Hematopoietic multipotent progenitor cell treated with erythropoietin and hydrocortisone succinate and interleukin-3 and kit ligand, for 17 days (in vitro differentiated cells): Measurements from ENCODE around the gene CCAR1.
"Not testable (repeated sequence)": the region's sequence is repeated elsewhere in the genome, so short reads cannot be mapped to it uniquely, and the experiment has no call there.

Experiments
- DNase-seq: peaks from one replicate; pipeline ENCODE4 v3.0.0-alpha.2; 2015; ENCODE audit warnings: low spot score

CCAR1 gene

GRCh38 chr10:68828833-68829232, 107.8 kb downstream of the CCAR1 start:
- DNase-seq, result no peak

DNA sequence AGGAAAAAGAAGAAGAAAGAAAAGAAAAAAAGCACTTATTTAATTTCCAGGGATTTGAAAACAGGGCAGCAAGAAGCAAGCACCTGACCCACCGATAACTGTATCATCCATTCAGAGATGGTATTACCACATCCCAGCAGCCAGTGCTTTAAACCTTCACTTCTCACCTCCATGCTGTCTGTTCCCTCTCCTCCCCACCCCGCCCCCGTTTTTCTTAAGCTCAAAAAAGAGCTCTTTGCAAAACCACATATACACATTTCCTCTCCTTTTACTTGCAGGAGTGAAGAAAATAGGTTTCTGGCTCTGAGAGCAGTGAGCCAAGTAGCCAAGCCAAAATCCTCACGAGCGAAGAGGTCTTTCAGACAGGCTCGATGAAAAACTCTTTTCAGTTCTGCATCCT, 108.5 kb downstream of the CCAR1 start:
- DNase-seq, result no peak

- no peak for DNase-seq
Measured at GRCh38 chr10:68829952-68830351, 108.9 kb downstream of the CCAR1 start.

DNA sequence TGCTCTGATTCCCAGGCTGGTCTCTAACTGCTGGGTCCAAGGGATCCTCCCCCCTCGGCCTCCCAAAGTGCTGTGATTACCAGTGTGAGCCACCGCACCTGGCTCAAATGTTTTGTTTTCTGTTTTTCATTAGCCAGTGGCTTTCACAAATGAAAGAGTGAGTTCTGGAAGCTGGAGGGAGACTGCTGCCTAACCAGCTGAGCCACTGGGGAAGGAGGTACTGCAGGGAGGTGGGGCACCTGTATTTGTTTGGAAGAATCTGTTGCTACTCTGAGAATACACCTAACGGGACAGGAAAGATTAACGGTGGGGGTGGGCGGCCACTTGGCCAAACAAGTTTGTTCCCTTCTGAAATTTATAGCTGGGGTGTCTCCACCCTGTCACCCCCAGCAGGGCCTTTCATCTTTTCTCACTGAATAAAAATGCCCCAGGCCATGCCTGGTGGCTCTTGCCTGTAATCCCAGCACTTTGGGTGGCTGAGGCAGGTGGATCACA, 111.0 kb downstream of the CCAR1 start:
- DNase-seq, result no peak

DNA sequence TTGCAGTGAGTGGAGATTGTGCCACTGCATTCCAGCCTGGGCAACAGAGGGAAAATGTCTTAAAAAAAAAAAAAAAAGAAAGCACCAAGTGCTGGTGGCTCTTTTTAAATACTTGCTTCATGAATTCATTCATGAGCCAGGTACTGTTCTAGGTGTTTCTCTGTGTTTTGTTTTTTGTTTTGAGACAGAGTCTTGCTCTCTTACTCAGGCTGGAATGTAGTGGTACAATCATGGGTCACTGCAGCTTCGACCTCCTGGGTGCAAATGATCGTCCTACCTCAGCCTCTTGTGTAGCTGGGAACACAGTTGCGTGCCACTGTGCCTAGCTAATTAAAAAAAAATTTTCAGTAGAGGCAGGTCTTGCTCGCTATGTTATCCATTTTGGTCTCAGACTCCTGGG, 111.6 kb downstream of the CCAR1 start:
- DNase-seq, result no peak

DNA sequence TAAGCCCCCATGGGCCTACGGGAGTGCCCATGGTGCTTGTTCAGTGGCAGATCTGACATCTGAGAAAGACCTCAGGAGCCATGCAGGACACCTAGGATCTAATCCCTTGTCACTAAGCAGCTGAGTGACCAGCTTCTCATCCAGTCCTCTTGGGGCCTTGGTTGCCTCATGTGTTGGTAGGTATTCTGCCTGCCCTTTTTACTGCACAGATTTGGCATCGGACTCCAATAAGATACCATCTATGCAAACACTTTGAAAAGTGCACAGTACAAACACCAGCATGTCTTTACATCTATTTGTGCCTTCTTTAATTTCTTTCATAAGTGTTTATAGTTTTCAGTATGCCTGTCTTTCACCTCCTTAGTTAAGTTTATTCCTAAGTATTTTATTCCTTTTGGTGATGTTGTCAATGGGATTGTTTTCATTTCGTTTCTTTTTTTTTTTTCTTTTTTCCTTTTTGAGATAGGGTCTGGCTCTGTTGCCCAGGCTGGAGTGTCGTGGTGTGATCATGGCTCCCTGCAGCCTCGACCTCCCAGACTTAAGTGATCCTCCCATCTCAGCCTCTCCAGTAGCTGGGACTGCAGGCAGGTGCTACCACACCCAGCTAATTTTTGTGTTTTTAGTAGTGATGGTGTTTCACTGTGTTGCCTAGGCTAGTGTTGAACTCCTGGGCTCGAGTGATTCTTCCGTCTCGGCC, 116.7 kb downstream of the CCAR1 start:
- no peak for DNase-seq

DNA sequence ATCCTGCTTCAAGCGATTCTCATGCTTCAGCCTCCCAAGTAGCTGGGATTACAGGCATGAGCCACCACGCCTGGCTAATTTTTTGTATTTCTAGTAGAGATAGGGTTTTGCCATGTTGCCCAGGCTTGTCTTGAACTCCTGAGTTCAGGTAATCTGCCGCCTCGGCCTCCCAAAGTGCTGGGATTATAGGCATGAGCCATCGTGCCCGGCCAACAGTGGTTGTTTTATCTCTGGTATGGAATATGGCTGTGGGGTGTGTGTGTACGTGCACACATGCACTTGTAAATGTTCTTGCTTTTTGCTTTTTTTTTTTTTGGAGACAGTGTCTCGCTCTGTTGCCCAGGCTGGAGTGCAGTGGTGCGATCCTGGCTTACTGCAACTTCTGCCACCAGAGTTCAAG, 119.6 kb downstream of the CCAR1 start:
- not testable (repeated sequence) for DNase-seq
